ENCODE results near the gene TRIM26.

TRIM26 gene

DNA sequence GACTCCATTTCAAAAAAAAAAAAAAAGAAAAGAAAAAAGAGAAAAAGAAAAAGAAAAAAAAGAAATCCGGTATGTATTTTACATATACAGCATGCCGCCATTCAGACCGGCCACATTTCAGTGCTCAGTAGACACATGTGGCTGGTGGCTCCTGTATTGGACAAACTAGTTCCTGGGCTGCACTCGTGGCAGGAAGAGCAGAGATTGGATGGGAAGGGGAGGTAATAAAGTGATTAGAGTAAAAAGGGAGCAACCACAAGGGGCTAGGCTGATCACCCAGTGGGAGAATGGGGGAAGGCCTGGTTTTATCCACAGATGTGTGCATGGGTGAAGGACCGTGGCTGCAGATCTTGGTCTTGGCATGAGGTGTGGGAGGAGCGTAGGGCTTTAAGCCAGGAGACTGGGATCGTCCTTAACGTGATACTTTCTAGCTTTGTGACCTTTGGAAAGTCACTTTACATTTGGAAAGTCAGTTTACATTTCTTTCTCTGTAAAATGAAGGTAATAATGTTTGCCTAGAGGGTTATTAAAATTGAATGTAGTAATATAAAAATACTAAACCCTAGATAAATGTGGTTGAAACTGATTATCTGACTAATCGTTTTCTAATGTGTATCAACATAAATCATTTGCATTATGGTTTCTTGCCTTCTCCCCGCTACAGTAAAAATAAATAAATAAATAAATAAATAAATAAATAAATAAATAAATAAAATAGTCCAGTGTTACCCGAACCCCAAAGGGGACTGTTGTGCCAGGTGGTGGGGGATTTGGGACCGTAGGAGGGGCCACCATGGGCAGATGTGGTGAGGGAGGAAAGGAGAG, 50.7 kb downstream of the TRIM26 start:
- no peaks in the 10 kb centered on the region for H3K27me3 ChIP-seq (replicated peaks; ENCODE audit: control insufficient read depth, insufficient read depth, low read length)
- H3K36me3 ChIP-seq (ENCODE audit: control insufficient read depth, insufficient read depth, low read length): no peaks in the 10 kb centered on the region
- TF ChIP-seq, protein P1, sequence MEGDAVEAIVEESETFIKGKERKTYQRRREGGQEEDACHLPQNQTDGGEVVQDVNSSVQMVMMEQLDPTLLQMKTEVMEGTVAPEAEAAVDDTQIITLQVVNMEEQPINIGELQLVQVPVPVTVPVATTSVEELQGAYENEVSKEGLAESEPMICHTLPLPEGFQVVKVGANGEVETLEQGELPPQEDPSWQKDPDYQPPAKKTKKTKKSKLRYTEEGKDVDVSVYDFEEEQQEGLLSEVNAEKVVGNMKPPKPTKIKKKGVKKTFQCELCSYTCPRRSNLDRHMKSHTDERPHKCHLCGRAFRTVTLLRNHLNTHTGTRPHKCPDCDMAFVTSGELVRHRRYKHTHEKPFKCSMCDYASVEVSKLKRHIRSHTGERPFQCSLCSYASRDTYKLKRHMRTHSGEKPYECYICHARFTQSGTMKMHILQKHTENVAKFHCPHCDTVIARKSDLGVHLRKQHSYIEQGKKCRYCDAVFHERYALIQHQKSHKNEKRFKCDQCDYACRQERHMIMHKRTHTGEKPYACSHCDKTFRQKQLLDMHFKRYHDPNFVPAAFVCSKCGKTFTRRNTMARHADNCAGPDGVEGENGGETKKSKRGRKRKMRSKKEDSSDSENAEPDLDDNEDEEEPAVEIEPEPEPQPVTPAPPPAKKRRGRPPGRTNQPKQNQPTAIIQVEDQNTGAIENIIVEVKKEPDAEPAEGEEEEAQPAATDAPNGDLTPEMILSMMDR (IDR thresholded peaks at IDR 0.05; ENCODE audit: insufficient read depth, low read length, poor library complexity, severe bottlenecking): no peak
- H3K4me3 ChIP-seq (replicated peaks; ENCODE audit: low read depth, low read length): no peak overlapping the region
- no peak for DNase-seq (ENCODE audit: extremely low read depth, insufficient read length)

DNA sequence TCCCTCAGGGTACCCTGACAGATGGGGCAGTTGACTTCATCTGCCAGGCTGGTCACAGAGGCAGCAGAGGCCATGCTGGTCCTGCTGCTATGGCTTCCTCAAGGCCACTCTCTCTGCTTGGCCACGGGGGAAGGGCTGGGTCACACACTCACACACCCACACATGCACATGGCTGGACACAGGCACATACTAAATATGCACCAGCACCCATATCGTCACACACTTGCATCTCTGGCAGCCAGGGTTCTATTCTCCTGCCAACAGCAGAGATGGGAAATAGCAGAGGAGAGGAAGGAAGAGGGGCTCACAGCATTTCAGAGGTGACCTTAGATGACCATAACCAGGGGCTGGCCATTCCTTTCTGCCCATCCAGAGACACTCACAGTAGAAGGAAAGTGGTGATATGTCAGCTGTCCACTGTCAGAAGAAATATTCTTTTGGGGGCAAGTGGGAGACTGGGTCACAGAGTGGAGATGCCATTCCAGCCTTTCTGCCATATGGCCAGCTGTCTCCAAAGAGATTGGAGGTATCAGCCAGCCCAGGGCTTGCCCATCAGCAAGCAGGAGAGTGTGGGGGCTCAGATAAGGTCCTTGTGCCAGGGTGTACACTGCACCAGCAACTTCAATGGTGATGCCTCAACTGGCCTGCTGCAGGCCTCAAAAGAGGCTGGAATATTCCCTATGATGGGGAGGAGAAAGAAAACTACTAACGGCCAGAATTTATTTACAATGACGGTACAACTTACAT, 52.2 kb downstream of the TRIM26 start, which contains the start of gene TRIM10:
Gene TRIM10 (minus strand): TSS at position 427 of the 747 bp plus-strand sequence. CDS start 353 bp downstream, at position 74.
- no peaks in the 10 kb centered on the region for H3K27me3 ChIP-seq (replicated peaks; ENCODE audit: control insufficient read depth, insufficient read depth, low read length)

DNA sequence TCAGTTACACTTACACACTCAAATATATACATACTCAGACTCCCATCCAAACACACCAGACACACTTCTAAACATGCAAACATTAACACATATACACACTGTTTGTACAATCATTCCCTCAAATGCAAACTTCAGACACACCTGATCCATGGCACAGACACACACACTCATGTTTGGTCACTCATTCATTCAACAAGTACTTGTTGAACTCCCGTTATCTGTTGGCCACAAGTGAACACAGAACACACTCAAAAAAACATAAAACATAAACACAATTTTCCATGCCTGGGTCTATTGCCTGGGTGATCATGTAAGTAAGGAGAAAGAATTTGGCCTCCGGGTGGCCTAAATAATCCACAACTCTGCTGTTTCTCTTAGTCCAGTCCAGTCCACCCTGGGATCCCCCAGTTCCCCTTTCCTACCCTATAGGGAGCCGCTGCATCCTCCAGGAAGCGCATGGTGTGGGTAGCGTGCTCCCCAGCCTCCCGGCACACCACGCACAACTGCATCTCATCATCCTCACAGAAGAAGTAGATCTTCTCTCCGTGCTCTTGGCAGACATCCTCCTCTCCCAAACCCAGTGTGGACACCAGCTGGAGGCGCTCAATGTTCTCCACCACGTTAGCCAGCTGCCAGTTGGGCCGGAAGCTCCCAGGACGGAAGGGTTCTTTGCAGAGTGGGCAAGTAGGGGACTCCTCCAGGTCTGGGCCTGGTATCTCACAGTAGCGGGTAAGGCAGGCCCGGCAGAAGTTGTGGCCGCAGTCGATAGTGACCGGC, 53.0 kb downstream of the TRIM26 start:
- no peaks in the 10 kb centered on the region for H3K27me3 ChIP-seq (replicated peaks; ENCODE audit: control insufficient read depth, insufficient read depth, low read length)
- no peak overlapping the region for H3K4me3 ChIP-seq (replicated peaks; ENCODE audit: low read depth, low read length)
- TF ChIP-seq, protein P1 (IDR thresholded peaks at IDR 0.05; ENCODE audit: insufficient read depth, low read length, poor library complexity, severe bottlenecking): no peak
- H3K36me3 ChIP-seq (ENCODE audit: control insufficient read depth, insufficient read depth, low read length): no peaks in the 10 kb centered on the region
- DNase-seq (ENCODE audit: extremely low read depth, insufficient read length): no peak

More for the DNA sequence above, 52.2 kb downstream of the TRIM26 start, which contains the start of gene TRIM10:
- H3K36me3 ChIP-seq (ENCODE audit: control insufficient read depth, insufficient read depth, low read length): no peaks in the 10 kb centered on the region
- TF ChIP-seq, protein P1 (IDR thresholded peaks at IDR 0.05; ENCODE audit: insufficient read depth, low read length, poor library complexity, severe bottlenecking): no peak
- no peak for DNase-seq (ENCODE audit: extremely low read depth, insufficient read length)
- no peak within 1 kb of the TSS for H3K4me3 ChIP-seq (replicated peaks; ENCODE audit: low read depth, low read length)

DNA sequence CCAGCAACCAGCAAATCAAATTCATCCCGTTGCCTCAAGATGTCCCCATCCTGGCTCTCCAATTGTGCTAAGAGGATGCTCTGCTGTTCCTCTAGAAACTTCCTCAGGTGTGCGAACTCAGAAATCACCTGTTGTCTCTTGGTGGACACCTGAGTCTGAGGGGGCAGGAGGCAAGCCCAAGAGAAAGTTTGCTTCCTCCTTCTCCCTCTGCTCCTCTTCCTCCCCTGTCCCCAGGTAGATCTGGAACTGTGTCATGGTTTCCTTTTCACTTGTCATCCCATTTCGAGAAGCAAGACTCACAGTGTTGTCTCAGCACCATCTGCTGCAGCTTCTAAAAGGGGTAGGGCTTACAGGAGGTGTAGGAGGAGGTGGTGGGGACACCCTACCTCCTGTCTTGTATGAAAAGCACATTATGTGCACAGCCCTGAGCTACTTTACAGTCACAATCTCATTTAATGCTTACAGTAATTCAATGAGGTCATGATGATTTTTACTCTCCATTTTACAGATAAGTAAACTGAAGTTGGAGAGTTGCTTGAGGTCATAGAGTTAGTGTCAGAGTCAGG, 54.6 kb downstream of the TRIM26 start:
- Histone ChIP-seq H3K36me3 (ENCODE audit: control insufficient read depth, insufficient read depth, low read length) (no peaks in the 10 kb centered on the region), H3K27me3 (replicated peaks; ENCODE audit: control insufficient read depth, insufficient read depth, low read length) (no peaks in the 10 kb centered on the region), H3K4me3 (replicated peaks; ENCODE audit: low read depth, low read length) (no peak overlapping the region)
- TF ChIP-seq, protein P1 (IDR thresholded peaks at IDR 0.05; ENCODE audit: insufficient read depth, low read length, poor library complexity, severe bottlenecking): no peak
- DNase-seq (ENCODE audit: extremely low read depth, insufficient read length): no peak

DNA sequence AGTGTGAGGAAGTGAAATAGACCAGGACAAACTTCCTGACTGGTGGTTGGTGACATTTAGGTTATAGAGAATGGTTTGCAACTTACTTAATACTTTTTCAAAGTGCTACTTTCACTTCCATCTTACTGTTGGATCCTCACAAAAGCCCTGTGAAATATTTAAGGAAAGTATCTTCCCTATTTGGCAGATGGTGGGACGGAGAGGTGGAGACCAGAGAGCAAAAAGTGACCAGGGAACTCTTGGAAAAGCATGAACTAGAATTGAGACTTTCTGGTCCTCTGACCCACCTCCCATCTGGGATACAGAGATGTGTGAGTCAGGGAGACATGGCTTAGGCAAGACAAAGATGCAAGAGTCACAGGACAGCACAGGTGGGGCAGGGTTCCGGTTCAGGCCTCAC, 55.2 kb downstream of the TRIM26 start:
- Histone ChIP-seq H3K4me3 (replicated peaks; ENCODE audit: low read depth, low read length) (no peak overlapping the region), H3K36me3 (ENCODE audit: control insufficient read depth, insufficient read depth, low read length) (no peaks in the 10 kb centered on the region), H3K27me3 (replicated peaks; ENCODE audit: control insufficient read depth, insufficient read depth, low read length) (no peaks in the 10 kb centered on the region)
- DNase-seq (ENCODE audit: extremely low read depth, insufficient read length): no peak
- TF ChIP-seq, protein P1 (IDR thresholded peaks at IDR 0.05; ENCODE audit: insufficient read depth, low read length, poor library complexity, severe bottlenecking): no peak
